Stimulated activated CD8-positive, alpha-beta memory T cell treated with anti-CD3 and anti-CD28 coated beads, Interleukin-15, amount 100 ng/mL, for 1 hour (primary cell): ENCODE results near the gene VMO1.

Experiments
- DNase-seq: peaks from one replicate; pipeline ENCODE4 v3.0.0-alpha.2; 2020; ENCODE audit warnings: low read depth

Gene VMO1

GRCh38 chr17:4759776-4760236 lies 26.4 kb downstream of the VMO1 start:
- DNase-seq, result no peak

- no peak for DNase-seq
These were observed 32.8 kb downstream of the VMO1 start for GRCh38 chr17:4753392-4753791.

GRCh38 chr17:4751932-4752331 lies 34.2 kb downstream of the VMO1 start:
- DNase-seq, result no peak

- DNase-seq, result no peak
These were observed 35.6 kb downstream of the VMO1 start for GRCh38 chr17:4750606-4751005.

- no peak for DNase-seq
These were observed 37.5 kb downstream of the VMO1 start for GRCh38 chr17:4748686-4749085.

GRCh38 chr17:4747847-4748246 lies 38.3 kb downstream of the VMO1 start:
- no peak for DNase-seq

GRCh38 chr17:4744999-4745969 lies 40.9 kb downstream of the VMO1 start:
- DNase-seq, result no peak

GRCh38 chr17:4743898-4744297 lies 42.3 kb downstream of the VMO1 start:
- no peak for DNase-seq

GRCh38 chr17:4743216-4743615 lies 42.9 kb downstream of the VMO1 start:
- no peak for DNase-seq

- DNase-seq, result no peak
These were observed 43.5 kb downstream of the VMO1 start for GRCh38 chr17:4742629-4743028.

GRCh38 chr17:4742133-4742532 lies 44.0 kb downstream of the VMO1 start:
- no peak for DNase-seq

- no peak for DNase-seq
These were observed 44.6 kb downstream of the VMO1 start for GRCh38 chr17:4741544-4741943.

GRCh38 chr17:4740584-4740983 lies 45.6 kb downstream of the VMO1 start:
- no peak for DNase-seq

GRCh38 chr17:4740025-4740351 lies 46.2 kb downstream of the VMO1 start:
- no peak for DNase-seq

- DNase-seq, result peak; percentile 30
These were observed 46.8 kb downstream of the VMO1 start, which contains the start of the genes CXCL16 and ZMYND15 for GRCh38 chr17:4739122-4740024. Gene CXCL16, minus strand, starts transcription at chr17:4739928. Its CDS starts 589 bp downstream, at chr17:4739339. Gene ZMYND15, plus strand, starts transcription at chr17:4739833. Its CDS starts 716 bp downstream, at chr17:4740549.

- no peak for DNase-seq
These were observed 47.7 kb downstream of the VMO1 start for GRCh38 chr17:4738136-4739121.

GRCh38 chr17:4735876-4736651 lies 50.1 kb downstream of the VMO1 start:
- DNase-seq, result no peak
